GM12878 (cell line): ENCODE measurements around the gene SLC2A14. TPM values are rescaled to one million over a fixed set of nuclear protein-coding genes. Genes with fewer than 3 reads are reported as not detected.
"Not testable (repeated sequence)": the region's sequence is repeated elsewhere in the genome, so short reads cannot be mapped to it uniquely, and the experiment has no call there.

Experiments
- ATAC-seq: fragments of 200-7000 bp; cut with Tn5 transposase; 3 replicates; pipeline ENCODE4 v1.9.1; 2020; ENCODE audit warnings: mild to moderate bottlenecking, moderate library complexity
- BruUV-seq: library from RNA; stranded (reverse); fragments of 400-500 nt; replicated peaks from 2 replicates; lab custom pipeline; 2021; lab: Mats Ljungman, UMichigan
- CTCF ChIA-PET: fragments of 300-600 bp; sonication (Branson Sonifier 250); formaldehyde crosslinking; extraction: SDS; loops from one replicate; lab custom pipeline; 2021; ENCODE audit warnings: inconsistent platforms; lab: Yijun Ruan, JAX
- POLR2A ChIA-PET: fragments of 350-600 bp; formaldehyde crosslinking; extraction: SDS; loops from one replicate; lab custom pipeline; 2021; ENCODE audit warnings: inconsistent platforms; lab: Charles Lee
- RAD21 ChIA-PET: fragments of 300-600 bp; sonication (Branson Sonifier 250); formaldehyde crosslinking; loops from one replicate; lab custom pipeline; 2023; ENCODE audit warnings: antibody characterized with exemption; ENCODE audit not compliant: unreplicated experiment; lab: Charles Lee
- SMC1A ChIA-PET: fragments of 300-600 bp; sonication (Branson Sonifier 250); formaldehyde crosslinking; loops from one replicate; lab custom pipeline; 2023; ENCODE audit not compliant: unreplicated experiment, uncharacterized antibody; lab: Charles Lee
- DNase-seq: peaks from one replicate; pipeline ENCODE4 v3.0.0-alpha.2; 2011; ENCODE audit warnings: low read depth, low spot score
- FAIRE-seq: peaks from 3 replicates; lab custom pipeline; 2011; peaks lifted over from hg19 to GRCh38; lab: Jason Lieb, UNC
- H2AFZ ChIP-seq: 2 replicates; pipeline ENCODE4 v1.6.0; 2011; ENCODE audit warnings: low read depth, low read length, control low read depth; ENCODE audit not compliant: control insufficient read depth
- H3K27ac ChIP-seq: 2 replicates; pipeline ENCODE4 v1.5.1; 2011; ENCODE audit warnings: control low read depth; ENCODE audit not compliant: control insufficient read depth, insufficient read depth
- H3K27me3 ChIP-seq, 2 experiments: replicated peaks in 1 of 2; 2 replicates each; pipeline versions ENCODE4 v1.6.0 to v1.6.1; 2011; ENCODE audit warnings: low read length in 1 of 2; ENCODE audit not compliant: control insufficient read depth in 2 of 2, insufficient read depth in 2 of 2
- H3K36me3 ChIP-seq, 2 experiments: 2 replicates each; pipeline ENCODE4 v1.5.1; 2011; ENCODE audit warnings: low read length in 1 of 2; ENCODE audit not compliant: control insufficient read depth in 2 of 2, insufficient read depth in 2 of 2
- H3K4me1 ChIP-seq: 2 replicates; pipeline ENCODE4 v1.6.1; 2011; ENCODE audit warnings: mild to moderate bottlenecking, low read length, moderate library complexity, mixed read lengths; ENCODE audit not compliant: control insufficient read depth, insufficient read depth
- H3K4me2 ChIP-seq: 2 replicates; pipeline ENCODE4 v1.6.0; 2011; ENCODE audit warnings: control low read depth; ENCODE audit not compliant: control insufficient read depth, insufficient read depth
- H3K4me3 ChIP-seq: fragments of 200-600 bp; sonication (generic); 2 replicates; pipeline ENCODE4 v1.5.1; 2016
- H3K79me2 ChIP-seq: 2 replicates; pipeline ENCODE4 v1.6.0; 2011; ENCODE audit warnings: low read length; ENCODE audit not compliant: control insufficient read depth, insufficient read depth
- H3K9ac ChIP-seq: 2 replicates; pipeline ENCODE4 v1.8.0; 2011; ENCODE audit warnings: low read length, control low read depth, mixed read lengths; ENCODE audit not compliant: control insufficient read depth, insufficient read depth
- H3K9me3 ChIP-seq: replicated peaks from 3 replicates; pipeline ENCODE4 v1.5.1; 2011; ENCODE audit warnings: mild to moderate bottlenecking, low read length; ENCODE audit not compliant: control insufficient read depth, insufficient read depth
- H4K20me1 ChIP-seq: 2 replicates; pipeline ENCODE4 v1.6.0; 2011; ENCODE audit not compliant: control insufficient read depth, insufficient read depth
- ZNF687 ChIP-seq: fragments of 450-650 bp; IDR thresholded peaks from 2 replicates; pipeline ENCODE4 v1.6.1; 2017; ENCODE audit warnings: mild to moderate bottlenecking, moderate library complexity
- WGBS: methylation state at CpG from one replicate; pipeline ENCODE4 v1.1.6; 2016; ENCODE audit warnings: low lambda C conversion rate; ENCODE audit not compliant: insufficient replicate concordance, insufficient coverage; ENCODE audit errors: missing lambda C conversion rate; 5-methylcytosine and 5-hydroxymethylcytosine counted together
- in situ Hi-C: fragments of 300-500 bp; cut with MboI; formaldehyde crosslinking; loops from 9 replicates; pipeline ENCODE4 v1.14.3; 2018; ENCODE audit warnings: mixed read lengths
- intact Hi-C: fragments of 100-400 bp; cut with micrococcal nuclease; formaldehyde crosslinking; loops from one replicate; pipeline ENCODE4 v1.14.2; 2022; ENCODE audit not compliant: unreplicated experiment
- polyA plus RNA-seq, 11 experiments: library from polyadenylated mRNA; depleted of rRNA in 4 of 11; unstranded in 6 of 11; stranded (reverse) in 5 of 11; fragments of >200 nt; fragmentation: Nextera tagmentation in 4 of 11; fragmentation: Illumina TruSeq in 1 of 11; extraction: Ambion mirVana in 4 of 11; extraction: Trizol in 1 of 11; gene quantifications; 1 replicate in 1 of 11; 2 replicates in 10 of 11; pipeline versions ENCODE4 v1.2.1 to v1.2.3, GENCODE V29; 2011 to 2016; ENCODE audit warnings: inconsistent platforms in 2 of 11, missing spikeins in 2 of 11, low read depth in 1 of 11
- total RNA-seq, 4 experiments: library from RNA; depleted of rRNA in 3 of 4; stranded (reverse); fragments of >200 nt in 3 of 4; fragmentation: Illumina TruSeq in 1 of 4; extraction: Trizol in 1 of 4; gene quantifications; 2 replicates each; pipeline versions ENCODE4 v1.2.1 to v1.2.3, GENCODE V29; 2013 to 2021

Gene SLC2A14
- total and polyA plus RNA-seq, 10 of the 15 experiments (the other 5 are each of a cell fraction or from before 2014, with no cell fraction given): 0.05 to 0.69 (median 0.19) TPM; not detected in 1

- no peaks in the 10 kb centered on the region for H3K9me3 ChIP-seq
- H3K79me2 ChIP-seq: no peaks in the 10 kb centered on the region
- SMC1A ChIA-PET: no interaction called here
- no peak overlapping the region for H2AFZ ChIP-seq
- no peak overlapping the region for H3K27ac ChIP-seq
- RAD21 ChIA-PET: no interaction called here
- H3K36me3 ChIP-seq: no peaks in the 10 kb centered on the region
- DNase-seq (no peak), ATAC-seq (no peak), FAIRE-seq (no peak)
- no peak overlapping the region for H3K9ac ChIP-seq
- no peak overlapping the region for H3K4me3 ChIP-seq
- H4K20me1 ChIP-seq: no peaks in the 10 kb centered on the region
- H3K27me3 ChIP-seq: no peaks in the 10 kb centered on the region
- in situ Hi-C loops: no loop called here
- H3K4me1 ChIP-seq: no peaks in the 10 kb centered on the region
- no peak overlapping the region for H3K4me2 ChIP-seq
- BruUV-seq: no TSS peak
- intact Hi-C loops: no loop called here
- CTCF ChIA-PET: interaction anchor here (1.5 kb wide), 1 partner anchor 33 kb away, joined by 5 read pairs; no protein-coding TSS in a partner anchor
- POLR2A ChIA-PET: no interaction called here
- WGBS: 61% methylated on average over 7 of the region's 7 CpGs
- no peak for TF ChIP-seq ZNF687
These were observed 27.0 kb upstream of the SLC2A14 start for GRCh38 chr12:7899755-7900154.

GRCh38 chr12:7896726-7897125 lies 24.0 kb upstream of the SLC2A14 start:
- ATAC-seq, H4K20me1 ChIP-seq, H3K4me1 ChIP-seq, SMC1A ChIA-PET, POLR2A ChIA-PET, H3K9me3 ChIP-seq, H3K4me2 ChIP-seq, DNase-seq, RAD21 ChIA-PET, H3K9ac ChIP-seq, BruUV-seq, in situ Hi-C loops, H3K4me3 ChIP-seq, FAIRE-seq, H3K27ac ChIP-seq, H3K79me2 ChIP-seq, H2AFZ ChIP-seq, intact Hi-C loops, H3K36me3 ChIP-seq, CTCF ChIA-PET, H3K27me3 ChIP-seq: not testable (repeated sequence)
- WGBS: 34% methylated on average over 4 of the region's 4 CpGs
